LHCN-M2 (cell line): ENCODE data around the gene NOL4L. TPM values are rescaled to one million over a fixed set of nuclear protein-coding genes. Genes with fewer than 3 reads are reported as not detected.

Experiments
- DNase-seq: peaks from one replicate; pipeline ENCODE4 v3.0.0-alpha.2; 2012; ENCODE audit warnings: low read depth
- total RNA-seq: library from RNA; depleted of rRNA; stranded (reverse); fragments of >200 nt; gene quantifications from 2 replicates; pipeline ENCODE4 v1.2.3, GENCODE V29; 2014

The NOL4L gene
- total RNA-seq, 1 experiment from 2014 or later = 3.0 TPM

DNA sequence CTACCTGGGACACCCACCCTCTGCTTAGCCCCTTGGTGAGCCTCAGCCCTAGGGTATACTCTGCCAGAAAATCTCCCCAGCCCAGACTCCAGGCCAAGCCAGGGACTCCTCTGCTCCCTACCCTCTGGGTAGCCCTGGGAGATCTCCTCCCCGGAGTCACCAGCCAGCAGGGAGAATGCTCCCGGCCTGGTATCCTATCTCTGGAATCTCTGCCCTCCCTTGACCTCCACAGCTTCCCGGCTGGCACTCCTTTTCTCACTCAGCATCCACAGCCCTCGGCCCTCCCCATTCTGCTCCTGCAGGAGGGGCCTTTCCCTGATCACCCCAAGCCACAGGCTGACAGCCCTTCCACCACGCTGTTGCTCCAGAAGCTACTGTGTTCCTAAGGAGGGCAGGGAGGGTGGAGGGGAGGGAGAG is 22.6 kb downstream of the NOL4L start:
- no peak for DNase-seq

DNA sequence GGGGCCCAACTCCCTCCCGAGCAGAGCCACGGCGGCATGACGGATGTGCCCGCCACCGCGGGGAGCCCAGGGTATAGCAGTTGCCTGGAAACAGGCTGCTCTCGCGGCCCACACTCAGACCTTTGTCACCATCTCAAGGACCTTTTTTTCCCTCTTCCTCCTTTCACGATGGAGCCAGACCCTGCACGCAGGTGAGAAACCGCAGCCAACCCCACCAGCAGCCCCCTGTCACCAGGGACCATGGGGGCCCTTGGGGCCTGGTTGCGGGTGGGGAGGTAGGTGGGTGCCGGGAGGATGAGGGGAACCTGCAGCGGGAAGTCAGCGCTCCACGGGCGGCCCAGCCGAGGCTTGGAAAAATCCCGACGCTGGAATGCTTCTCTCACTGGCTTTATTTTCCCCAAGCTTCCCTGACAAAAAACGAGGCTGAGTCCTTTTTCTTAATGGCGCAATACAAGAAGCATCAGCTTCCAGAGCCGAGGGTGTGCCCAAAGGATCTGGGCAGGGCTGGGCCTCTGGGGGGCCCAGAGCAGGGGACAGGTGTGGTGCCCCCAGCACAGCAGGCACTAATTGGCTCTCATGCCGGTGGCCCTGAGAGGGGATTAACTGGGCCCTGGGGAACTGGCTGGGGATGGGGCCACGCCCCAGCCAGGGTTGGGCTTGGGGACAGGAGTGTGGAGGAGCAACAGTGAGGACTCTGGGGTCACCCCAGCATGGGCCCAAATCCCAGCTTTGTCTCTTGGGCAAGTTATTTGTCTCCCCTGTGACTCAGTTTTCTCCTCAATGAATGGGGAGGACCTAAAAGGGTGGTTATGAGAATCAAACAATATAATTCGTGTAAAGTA is 23.9 kb downstream of the NOL4L start:
- DNase-seq = no peak

GRCh38 chr20:32560482-32560988 is 24.6 kb downstream of the NOL4L start:
- no peak for DNase-seq

GRCh38 chr20:32559753-32560380 is 25.3 kb downstream of the NOL4L start:
- DNase-seq = peak; percentile 20

GRCh38 chr20:32559205-32559752 is 25.9 kb downstream of the NOL4L start:
- DNase-seq = no peak

GRCh38 chr20:32558526-32558925 is 26.6 kb downstream of the NOL4L start:
- no peak for DNase-seq

DNA sequence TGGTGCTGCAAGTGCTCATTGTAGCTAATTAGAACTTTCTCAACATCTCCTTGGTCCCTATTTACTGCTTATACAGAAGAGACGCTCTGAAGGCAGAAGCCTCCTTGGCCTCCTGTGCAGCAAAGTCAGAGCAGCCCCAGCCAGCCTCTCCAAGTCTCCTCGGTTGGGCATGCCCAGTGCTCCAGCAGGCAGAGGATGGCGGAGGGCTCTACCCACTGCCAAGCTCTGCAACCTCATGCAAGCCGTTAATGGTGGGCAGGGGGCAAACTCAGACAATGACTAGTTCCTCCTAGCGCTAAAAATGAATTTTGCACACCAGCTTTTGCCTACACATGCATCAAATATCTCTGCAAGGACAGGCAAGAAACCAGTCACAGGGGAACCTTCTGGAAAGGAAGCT is 27.8 kb downstream of the NOL4L start:
- no peak for DNase-seq

- DNase-seq = no peak
Measured at GRCh38 chr20:32556312-32557184, 28.6 kb downstream of the NOL4L start.

DNA sequence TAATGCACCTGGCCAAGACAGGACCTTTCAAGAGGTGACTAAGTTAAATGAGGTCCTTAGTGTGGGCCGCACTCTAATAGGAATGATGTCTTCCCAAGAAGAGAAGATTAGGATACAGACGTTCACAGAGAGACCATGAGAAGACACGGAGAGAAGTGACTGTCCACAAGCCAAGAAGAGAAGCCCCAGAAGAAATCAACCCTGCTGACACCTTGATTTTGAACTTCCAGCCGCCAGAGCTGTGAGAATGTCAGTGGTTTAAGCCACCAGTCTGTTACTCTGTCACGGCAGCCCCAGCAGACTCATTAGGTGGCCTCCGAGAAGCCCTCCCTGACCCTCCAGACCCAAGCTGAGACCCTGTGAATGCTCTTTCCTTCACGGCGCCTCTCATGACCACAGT is 29.5 kb downstream of the NOL4L start:
- DNase-seq = no peak

- DNase-seq = no peak
Measured at GRCh38 chr20:32554965-32555289, 30.2 kb downstream of the NOL4L start.

GRCh38 chr20:32553618-32554017 is 31.5 kb downstream of the NOL4L start:
- no peak for DNase-seq

DNA sequence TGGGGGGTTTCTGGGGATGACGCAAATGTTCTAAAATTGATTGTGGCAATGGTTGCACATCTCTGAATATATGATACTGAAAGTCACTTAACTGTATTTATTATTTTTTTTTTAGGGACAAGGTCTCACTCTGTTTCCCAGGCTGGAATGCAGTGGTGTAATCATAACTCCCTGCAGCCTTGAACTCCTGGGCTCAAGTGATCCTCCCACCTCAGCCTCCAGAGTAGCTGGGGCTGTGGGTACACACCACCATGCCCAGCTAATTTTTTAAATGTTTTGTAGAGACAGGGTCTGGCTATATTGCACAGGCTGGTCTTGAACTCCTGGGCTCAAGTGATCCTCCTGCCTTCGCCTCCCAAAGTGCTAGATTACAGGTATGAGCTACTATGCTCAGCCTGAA is 33.4 kb downstream of the NOL4L start:
- DNase-seq = no peak

DNA sequence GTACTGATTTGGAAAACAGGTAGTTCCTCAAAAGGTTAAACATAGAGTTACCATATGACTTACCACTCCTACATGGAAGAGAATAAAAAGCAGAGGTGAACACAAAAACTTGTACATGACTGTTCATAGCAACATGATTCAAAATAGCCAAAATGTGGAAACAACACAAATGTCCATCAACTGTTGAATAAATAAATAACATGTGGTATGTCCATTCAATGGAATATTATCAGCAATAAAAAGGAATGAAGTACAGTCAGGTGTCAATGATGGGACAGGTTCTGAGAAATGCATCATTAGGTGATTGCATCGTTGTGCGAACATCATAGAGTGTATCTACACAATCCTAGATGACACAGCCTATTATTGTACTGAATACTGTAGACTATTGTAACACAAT is 35.3 kb downstream of the NOL4L start:
- no peak for DNase-seq

- no peak for DNase-seq
Measured at GRCh38 chr20:32547753-32548034, 37.4 kb downstream of the NOL4L start.

GRCh38 chr20:32546918-32547752 is 38.0 kb downstream of the NOL4L start:
- DNase-seq = no peak

GRCh38 chr20:32544893-32545840 is 40.0 kb downstream of the NOL4L start:
- no peak for DNase-seq

DNA sequence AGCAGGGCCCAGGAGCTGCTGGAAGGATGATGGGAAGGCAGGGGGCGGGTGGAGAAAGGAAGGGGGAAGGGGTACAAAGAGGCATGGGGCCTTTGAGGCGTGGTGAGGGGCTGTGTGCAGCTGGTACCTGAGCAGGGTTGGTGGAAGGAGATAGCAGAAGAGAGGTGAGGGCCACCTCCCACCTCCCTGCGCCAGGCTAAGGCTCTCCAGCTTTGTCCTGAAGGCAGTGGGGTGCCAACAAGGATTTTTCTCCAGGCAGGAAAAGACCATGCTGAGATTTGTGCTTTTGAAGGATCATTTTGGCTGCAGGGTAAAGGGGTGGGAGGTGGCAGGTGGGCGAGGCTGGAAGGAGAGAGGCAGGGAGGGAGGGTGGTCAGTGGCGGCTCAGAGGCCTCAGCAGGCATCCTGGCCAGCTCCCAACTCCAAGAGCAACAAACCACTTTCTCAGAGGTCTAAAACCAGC is 40.8 kb downstream of the NOL4L start:
- no peak for DNase-seq

DNA sequence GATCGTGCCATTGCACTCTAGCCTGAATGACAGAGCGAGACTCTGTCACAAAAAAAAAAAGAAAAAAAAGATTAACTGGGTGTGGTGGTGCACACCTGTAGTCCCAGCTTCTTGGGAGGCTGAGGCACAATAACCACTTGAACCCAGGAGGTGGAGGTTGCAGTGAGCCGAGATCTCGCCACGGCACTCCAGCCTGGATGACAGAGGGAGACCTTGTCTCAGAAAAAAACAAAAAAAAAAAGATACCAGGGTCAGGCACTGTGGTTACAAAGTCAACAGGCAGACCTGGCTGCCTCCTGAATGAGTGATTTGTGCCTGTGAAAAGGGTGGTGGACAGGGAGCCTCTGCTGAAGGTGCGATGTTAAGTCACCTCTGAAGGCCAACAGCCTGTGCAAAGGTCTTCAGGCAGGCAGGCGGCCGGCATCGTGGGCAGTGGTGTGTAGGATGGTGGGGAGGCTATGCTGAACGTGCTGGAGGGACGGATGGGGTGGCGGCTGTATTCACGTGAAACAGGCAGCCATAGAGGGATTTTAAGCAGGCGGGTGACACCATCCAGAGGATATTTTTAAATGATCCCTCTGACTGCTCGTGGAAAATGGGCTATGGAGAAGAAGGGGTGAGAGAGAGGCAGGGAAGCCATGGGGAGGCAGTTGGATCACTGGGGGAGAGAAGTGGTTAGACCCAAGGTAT is 41.4 kb downstream of the NOL4L start:
- no peak for DNase-seq

GRCh38 chr20:32542259-32542615 is 42.9 kb downstream of the NOL4L start:
- DNase-seq = no peak
